Endothelial cell of umbilical vein (primary cell): Measurements from ENCODE around the gene PLD2.

Source experiments
- GATA2 ChIP-seq: IDR thresholded peaks from 2 replicates; pipeline ENCODE4 v1.7.0; 2011; ENCODE audit warnings: low read depth, mild to moderate bottlenecking, moderate library complexity, mixed read lengths, low read length; ENCODE audit not compliant: insufficient read length, insufficient read depth
- JUN ChIP-seq: IDR thresholded peaks from 2 replicates; pipeline ENCODE4 v1.6.1; 2011; ENCODE audit warnings: borderline replicate concordance, low read depth; ENCODE audit not compliant: insufficient read length, insufficient read depth
- MYC ChIP-seq: IDR thresholded peaks from one replicate; pipeline ENCODE4 v1.6.1; 2011; ENCODE audit warnings: mild to moderate bottlenecking, low read depth, low read length
- TF ChIP-seq, protein P1 (sequence below), 2 donors: IDR thresholded peaks; 1 replicate in 1 of 2; 2 replicates in 1 of 2; pipeline ENCODE4 v1.5.1; 2011; ENCODE audit warnings: low read length in 2 of 2, mild to moderate bottlenecking in 2 of 2, moderate library complexity in 2 of 2, control low read depth in 1 of 2, inconsistent platforms in 1 of 2, low read depth in 1 of 2; ENCODE audit not compliant: insufficient read depth in 1 of 2; ENCODE audit errors: extremely low read depth in 1 of 2

DNA sequence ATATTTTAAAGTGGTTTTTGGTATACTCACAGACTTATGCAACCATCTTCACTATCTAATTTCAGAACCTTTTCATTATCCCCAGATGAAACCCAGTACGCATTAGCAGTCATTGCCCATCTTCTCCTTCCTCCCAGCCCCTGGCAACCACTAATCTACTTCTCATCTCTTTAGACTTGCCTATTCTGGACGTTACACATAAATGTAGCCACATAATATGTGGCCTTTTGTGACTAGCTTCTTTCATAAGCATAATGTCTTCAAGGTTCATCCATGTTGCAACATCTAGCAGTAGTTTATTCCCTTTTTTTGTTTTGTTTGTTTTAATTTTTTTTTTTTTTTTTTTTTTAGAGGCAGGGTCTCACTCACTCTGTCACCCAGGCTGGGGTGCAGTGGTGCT is 63.9 kb downstream of the PLD2 start:
- TF ChIP-seq GATA2, result no peak
- TF ChIP-seq, protein P1, sequence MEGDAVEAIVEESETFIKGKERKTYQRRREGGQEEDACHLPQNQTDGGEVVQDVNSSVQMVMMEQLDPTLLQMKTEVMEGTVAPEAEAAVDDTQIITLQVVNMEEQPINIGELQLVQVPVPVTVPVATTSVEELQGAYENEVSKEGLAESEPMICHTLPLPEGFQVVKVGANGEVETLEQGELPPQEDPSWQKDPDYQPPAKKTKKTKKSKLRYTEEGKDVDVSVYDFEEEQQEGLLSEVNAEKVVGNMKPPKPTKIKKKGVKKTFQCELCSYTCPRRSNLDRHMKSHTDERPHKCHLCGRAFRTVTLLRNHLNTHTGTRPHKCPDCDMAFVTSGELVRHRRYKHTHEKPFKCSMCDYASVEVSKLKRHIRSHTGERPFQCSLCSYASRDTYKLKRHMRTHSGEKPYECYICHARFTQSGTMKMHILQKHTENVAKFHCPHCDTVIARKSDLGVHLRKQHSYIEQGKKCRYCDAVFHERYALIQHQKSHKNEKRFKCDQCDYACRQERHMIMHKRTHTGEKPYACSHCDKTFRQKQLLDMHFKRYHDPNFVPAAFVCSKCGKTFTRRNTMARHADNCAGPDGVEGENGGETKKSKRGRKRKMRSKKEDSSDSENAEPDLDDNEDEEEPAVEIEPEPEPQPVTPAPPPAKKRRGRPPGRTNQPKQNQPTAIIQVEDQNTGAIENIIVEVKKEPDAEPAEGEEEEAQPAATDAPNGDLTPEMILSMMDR (IDR thresholded peaks at IDR 0.05; ENCODE audit: extremely low read depth in 1 of 2, insufficient read depth in 1 of 2, low read depth in 1 of 2, low read length in 2 of 2), result no peak
- TF ChIP-seq JUN, result no peak
- no peak for TF ChIP-seq MYC
